ENCODE results near the gene JAK3. TPM values are rescaled to one million over a fixed set of nuclear protein-coding genes. Genes with fewer than 3 reads are reported as not detected.

Gene JAK3
- total and polyA plus RNA-seq, 2 of the 8 experiments (the other 6 are each of a cell fraction or from before 2014, with no cell fraction given): 4.0 to 4.7 TPM

DNA sequence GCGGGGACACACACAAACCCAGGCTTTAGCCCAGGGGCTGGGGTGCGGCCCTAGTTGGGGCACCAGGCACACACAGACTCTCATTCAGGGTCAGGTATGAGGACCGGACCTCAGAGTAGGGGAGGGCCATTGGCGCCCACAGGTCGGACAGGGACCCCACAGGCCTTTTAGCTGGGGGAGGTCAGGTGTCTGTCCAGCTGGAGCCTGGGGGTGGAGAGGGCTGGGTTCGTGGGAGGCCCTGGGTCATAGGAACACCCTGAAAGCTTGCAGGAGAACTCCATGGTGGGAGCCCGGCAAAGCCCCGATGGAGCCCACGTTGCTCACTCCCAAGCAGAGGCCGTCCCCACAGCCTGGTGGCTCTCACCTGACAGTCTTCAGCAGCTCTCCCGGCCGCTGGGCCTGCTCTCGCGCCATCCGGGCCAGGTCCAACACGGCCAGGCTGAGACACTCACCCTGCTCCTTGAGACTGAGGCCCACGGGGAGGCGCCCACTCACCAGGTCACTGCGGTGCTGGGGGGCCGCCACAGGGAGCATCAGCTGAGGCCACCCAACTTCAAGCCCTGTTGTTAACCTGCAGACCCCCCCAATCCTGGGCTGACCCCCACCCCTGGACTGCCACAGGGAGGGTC is 5.0 kb downstream of the JAK3 start (continued):
- no peak for TF ChIP-seq MAFK (IDR thresholded peaks at IDR 0.05; ENCODE audit: low read depth, low read length)

All from H1 (cell line).